ENCODE measurements around the gene TIMMDC1. TPM values are rescaled to one million over a fixed set of nuclear protein-coding genes. Genes with fewer than 3 reads are reported as not detected.

Gene TIMMDC1, protein sequence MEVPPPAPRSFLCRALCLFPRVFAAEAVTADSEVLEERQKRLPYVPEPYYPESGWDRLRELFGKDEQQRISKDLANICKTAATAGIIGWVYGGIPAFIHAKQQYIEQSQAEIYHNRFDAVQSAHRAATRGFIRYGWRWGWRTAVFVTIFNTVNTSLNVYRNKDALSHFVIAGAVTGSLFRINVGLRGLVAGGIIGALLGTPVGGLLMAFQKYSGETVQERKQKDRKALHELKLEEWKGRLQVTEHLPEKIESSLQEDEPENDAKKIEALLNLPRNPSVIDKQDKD
- total RNA-seq = 10 to 100 TPM; 38.7 to 82.4 (median 71.3) TPM
- polyA plus RNA-seq = 10 to 100 TPM; 46.7 to 74.9 TPM
- long read RNA-seq, donor 1, transcript TIMMDC1-208 (7 exons, 2,394 nt) = major isoform, 132 of 161 reads
- long read RNA-seq, donor 1, partial matches to known transcripts = 8 of 161 reads
- long read RNA-seq, donor 1, other reads (novel, unspliced or antisense) = 21 of 161 reads
- long read RNA-seq, donor 2, transcript TIMMDC1-208 (7 exons, 2,394 nt) = major isoform, 43 of 86 reads
- long read RNA-seq, donor 2, partial matches to known transcripts = 41 of 86 reads
- long read RNA-seq, donor 2, other reads (novel, unspliced or antisense) = 0 of 86 reads
- long read RNA-seq, donor 3, transcript TIMMDC1-208 (7 exons, 2,394 nt) = major isoform, 35 of 49 reads
- long read RNA-seq, donor 3, partial matches to known transcripts = 4 of 49 reads
- long read RNA-seq, donor 3, other reads (novel, unspliced or antisense) = 9 of 49 reads

DNA sequence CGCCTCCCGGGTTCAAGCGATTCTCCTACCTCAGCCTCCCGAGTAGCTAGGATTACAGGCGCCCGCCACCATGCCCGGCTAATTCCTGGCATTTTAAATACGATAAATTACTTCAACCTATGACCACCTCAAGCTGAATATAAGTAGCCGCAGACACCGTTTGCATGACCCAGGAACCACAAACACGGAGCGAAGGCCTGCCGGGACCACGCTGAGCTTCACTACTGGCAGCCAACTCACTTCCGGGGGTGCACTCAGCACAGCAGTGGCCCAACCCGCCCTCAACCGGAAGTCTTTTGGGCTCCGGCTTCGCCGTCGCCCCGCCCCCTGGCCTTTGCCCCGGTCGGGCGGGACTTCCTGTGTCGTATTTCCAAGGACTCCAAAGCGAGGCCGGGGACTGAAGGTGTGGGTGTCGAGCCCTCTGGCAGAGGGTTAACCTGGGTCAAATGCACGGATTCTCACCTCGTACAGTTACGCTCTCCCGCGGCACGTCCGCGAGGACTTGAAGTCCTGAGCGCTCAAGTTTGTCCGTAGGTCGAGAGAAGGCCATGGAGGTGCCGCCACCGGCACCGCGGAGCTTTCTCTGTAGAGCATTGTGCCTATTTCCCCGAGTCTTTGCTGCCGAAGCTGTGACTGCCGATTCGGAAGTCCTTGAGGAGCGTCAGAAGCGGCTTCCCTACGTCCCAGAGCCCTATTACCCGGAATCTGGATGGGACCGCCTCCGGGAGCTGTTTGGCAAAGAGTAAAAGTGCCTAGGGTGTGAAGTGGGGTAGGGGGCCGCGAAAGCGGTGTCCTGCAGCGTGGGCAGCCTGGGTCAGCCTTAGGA is at the start of gene TIMMDC1:
Gene TIMMDC1, plus strand, starts transcription at position 362 of the 826 bp plus-strand sequence. Its CDS starts 187 bp downstream, at position 549.
- TF ChIP-seq, protein P1, sequence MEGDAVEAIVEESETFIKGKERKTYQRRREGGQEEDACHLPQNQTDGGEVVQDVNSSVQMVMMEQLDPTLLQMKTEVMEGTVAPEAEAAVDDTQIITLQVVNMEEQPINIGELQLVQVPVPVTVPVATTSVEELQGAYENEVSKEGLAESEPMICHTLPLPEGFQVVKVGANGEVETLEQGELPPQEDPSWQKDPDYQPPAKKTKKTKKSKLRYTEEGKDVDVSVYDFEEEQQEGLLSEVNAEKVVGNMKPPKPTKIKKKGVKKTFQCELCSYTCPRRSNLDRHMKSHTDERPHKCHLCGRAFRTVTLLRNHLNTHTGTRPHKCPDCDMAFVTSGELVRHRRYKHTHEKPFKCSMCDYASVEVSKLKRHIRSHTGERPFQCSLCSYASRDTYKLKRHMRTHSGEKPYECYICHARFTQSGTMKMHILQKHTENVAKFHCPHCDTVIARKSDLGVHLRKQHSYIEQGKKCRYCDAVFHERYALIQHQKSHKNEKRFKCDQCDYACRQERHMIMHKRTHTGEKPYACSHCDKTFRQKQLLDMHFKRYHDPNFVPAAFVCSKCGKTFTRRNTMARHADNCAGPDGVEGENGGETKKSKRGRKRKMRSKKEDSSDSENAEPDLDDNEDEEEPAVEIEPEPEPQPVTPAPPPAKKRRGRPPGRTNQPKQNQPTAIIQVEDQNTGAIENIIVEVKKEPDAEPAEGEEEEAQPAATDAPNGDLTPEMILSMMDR (IDR thresholded peaks at IDR 0.05) = no peak
- TF ChIP-seq POLR2A (IDR thresholded peaks at IDR 0.05) = peak; percentile 74
- TF ChIP-seq EP300 (IDR thresholded peaks at IDR 0.05) = peak; percentile 15
- H3K4me1 ChIP-seq (ENCODE audit: insufficient read depth) = peaks cover 8% of the 10 kb centered on the region
- DNase-seq = peak; percentile 95 to 98 (median 96)
- intact Hi-C loops (cut with DNase I) = loop anchor here in 3 of 4 donors (5.0 to 10.0 kb wide), 2 partner anchors 36 to 176 kb away; partner anchors contain the start of genes COX17 (in 3 of the 3) and TMEM39A (in 1 of the 3)
- no peaks in the 10 kb centered on the region for H3K9me3 ChIP-seq
- peak within 1 kb of the TSS; percentile 73 for H3K4me3 ChIP-seq
- no peaks in the 10 kb centered on the region for H3K27me3 ChIP-seq
- peak within 1 kb of the TSS; percentile 38 to 81 for H3K27ac ChIP-seq
- 0 to 1% (median 0%) methylated on average over 58 of the region's 58 CpGs for WGBS, 3 donors
- H3K36me3 ChIP-seq = no peaks in the 10 kb centered on the region

DNA sequence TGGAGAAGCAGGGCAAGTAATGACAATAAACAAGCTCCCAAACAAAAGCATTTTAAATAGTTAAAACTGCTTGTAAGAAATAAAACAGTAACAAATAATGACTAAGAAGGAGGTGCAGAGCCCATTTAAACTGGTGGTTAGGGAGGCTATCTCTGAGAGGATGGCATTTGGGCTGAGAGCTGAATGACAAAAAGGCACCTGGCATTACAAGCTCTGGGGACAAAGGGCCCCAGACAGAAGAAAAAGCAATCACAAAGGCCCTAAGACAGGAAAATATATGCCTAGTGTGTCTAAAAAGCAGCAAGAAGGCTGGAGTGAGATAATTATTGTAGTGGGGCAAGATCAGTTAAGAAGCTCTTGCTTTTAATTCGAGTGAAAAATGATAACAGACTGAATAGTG is 44.5 kb upstream of the TIMMDC1 start:
- Histone ChIP-seq H3K9me3 (no peaks in the 10 kb centered on the region), H3K27me3 (no peaks in the 10 kb centered on the region), H3K4me1 (ENCODE audit: insufficient read depth) (no peaks in the 10 kb centered on the region), H3K4me3 (no peak overlapping the region), H3K27ac (no peak overlapping the region), H3K36me3 (no peaks in the 10 kb centered on the region)
- WGBS, 3 donors = 55 to 70% (median 59%) methylated on average over 1 of the region's 1 CpG
- TF ChIP-seq EP300 (IDR thresholded peaks at IDR 0.05) (no peak), POLR2A (IDR thresholded peaks at IDR 0.05) (no peak)
- TF ChIP-seq, protein P1 (IDR thresholded peaks at IDR 0.05) = no peak
- DNase-seq = no peak
- intact Hi-C loops (cut with DNase I) = no loop called here

DNA sequence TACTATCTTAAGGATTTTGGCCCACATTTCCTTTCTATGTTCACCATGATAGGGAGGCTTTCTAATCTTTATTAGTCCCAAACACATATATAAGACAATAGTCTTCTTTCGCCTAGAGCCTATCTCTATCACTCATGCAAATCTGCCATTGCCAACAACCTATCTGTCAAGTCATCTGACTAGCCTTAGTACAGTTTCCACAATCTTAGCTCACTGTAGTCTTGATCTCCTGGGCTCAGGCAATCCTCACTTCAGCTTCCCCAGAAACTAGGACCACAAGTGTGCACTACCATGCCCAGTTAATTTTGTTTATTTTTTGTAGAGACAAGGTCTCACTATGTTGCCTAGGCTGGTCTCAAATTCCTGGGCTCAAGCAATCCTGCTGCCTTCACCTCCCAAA is 41.9 kb upstream of the TIMMDC1 start:
- no peak overlapping the region for H3K27ac ChIP-seq

More for the DNA sequence above, 41.9 kb upstream of the TIMMDC1 start:
- no peak for DNase-seq
- Histone ChIP-seq H3K36me3 (no peaks in the 10 kb centered on the region), H3K4me3 (no peak overlapping the region), H3K27me3 (no peaks in the 10 kb centered on the region), H3K4me1 (ENCODE audit: insufficient read depth) (no peaks in the 10 kb centered on the region), H3K9me3 (no peaks in the 10 kb centered on the region)
- no peak for TF ChIP-seq EP300 (IDR thresholded peaks at IDR 0.05)
- TF ChIP-seq POLR2A (IDR thresholded peaks at IDR 0.05) = no peak
- TF ChIP-seq, protein P1 (IDR thresholded peaks at IDR 0.05) = no peak
- 97 to 98% (median 98%) methylated on average over 1 of the region's 1 CpG for WGBS, 3 donors
- intact Hi-C loops (cut with DNase I) = no loop called here

Measured in ovary (tissue), 10 donors.